CD4-positive, alpha-beta memory T cell (primary cell): ENCODE data around the gene UBASH3A. TPM values are rescaled to one million over a fixed set of nuclear protein-coding genes. Genes with fewer than 3 reads are reported as not detected.

Source experiments
- CTCF ChIA-PET: fragments of 350-600 bp; sonication (Branson Sonifier 250); formaldehyde crosslinking; loops from one replicate; lab custom pipeline; 2021; ENCODE audit warnings: inconsistent platforms; ENCODE audit not compliant: partially characterized antibody; lab: Charles Lee
- POLR2A ChIA-PET: fragments of 350-600 bp; sonication (Branson Sonifier 250); formaldehyde crosslinking; loops from one replicate; lab custom pipeline; 2021; ENCODE audit not compliant: partially characterized antibody; lab: Charles Lee
- DNase-seq, 5 donors: peaks; one replicate each; pipeline versions ENCODE4 v3.0.0 to v3.0.0-alpha.2; 2020 to 2022; ENCODE audit warnings: mixed read lengths in 1 of 5
- H3K27ac ChIP-seq: one replicate; pipeline ENCODE4 v1.7.0; 2013; ENCODE audit warnings: low read depth, low read length
- H3K27me3 ChIP-seq: 2 replicates; pipeline ENCODE4 v1.7.0; 2013; ENCODE audit warnings: mild to moderate bottlenecking, low read length, moderate library complexity; ENCODE audit not compliant: insufficient read depth
- H3K36me3 ChIP-seq: 2 replicates; pipeline ENCODE4 v1.7.0; 2013; ENCODE audit warnings: mild to moderate bottlenecking, low read length, moderate library complexity; ENCODE audit not compliant: insufficient read depth
- H3K4me1 ChIP-seq: 2 replicates; pipeline ENCODE4 v1.7.0; 2013; ENCODE audit warnings: mild to moderate bottlenecking, low read length, moderate library complexity; ENCODE audit not compliant: insufficient read depth
- H3K4me3 ChIP-seq, 2 donors: one replicate each; pipeline ENCODE4 v1.7.0; 2013; ENCODE audit warnings: low read length in 2 of 2, mild to moderate bottlenecking in 1 of 2
- H3K9me3 ChIP-seq, 2 donors: one replicate each; pipeline ENCODE4 v1.7.0; 2013; ENCODE audit warnings: low read length in 2 of 2, control low read depth in 1 of 2; ENCODE audit not compliant: control insufficient read depth in 1 of 2
- H3K27ac Mint-ChIP-seq, 7 donors: one replicate each; pipeline ENCODE4 v1.8.0; 2020 to 2021; ENCODE audit warnings: mixed read lengths in 7 of 7, mild to moderate bottlenecking in 6 of 7, inconsistent platforms in 3 of 7, moderate library complexity in 3 of 7
- H3K27me3 Mint-ChIP-seq, 2 donors: one replicate each; pipeline ENCODE4 v1.8.0; 2020 to 2021; ENCODE audit warnings: mixed read lengths in 2 of 2
- H3K36me3 Mint-ChIP-seq, 2 donors: one replicate each; pipeline ENCODE4 v1.8.0; 2020 to 2021; ENCODE audit warnings: mixed read lengths in 2 of 2, inconsistent platforms in 1 of 2, mild to moderate bottlenecking in 1 of 2
- H3K4me1 Mint-ChIP-seq, 4 donors: one replicate each; pipeline ENCODE4 v1.8.0; 2020 to 2021; ENCODE audit warnings: mixed read lengths in 4 of 4, mild to moderate bottlenecking in 1 of 4
- H3K4me3 Mint-ChIP-seq, 8 donors: one replicate each; pipeline ENCODE4 v1.8.0; 2020 to 2021; ENCODE audit warnings: mixed read lengths in 8 of 8, mild to moderate bottlenecking in 7 of 8, moderate library complexity in 6 of 8, inconsistent platforms in 3 of 8
- H3K9me3 Mint-ChIP-seq, 8 donors: one replicate each; pipeline ENCODE4 v1.8.0; 2020 to 2021; ENCODE audit warnings: mixed read lengths in 8 of 8, mild to moderate bottlenecking in 5 of 8, inconsistent platforms in 3 of 8, moderate library complexity in 1 of 8
- intact Hi-C: fragments of 100-400 bp; cut with micrococcal nuclease; formaldehyde crosslinking; loops from one replicate; pipeline ENCODE4 v1.15.1; 2023
- polyA plus RNA-seq, 2 donors: library from polyadenylated mRNA; unstranded; fragments of 300-500 nt; fragmentation: Illumina TruSeq; gene quantifications; one replicate each; pipeline ENCODE4 v1.2.3, GENCODE V29; 2021
- total RNA-seq, 2 experiments: library from RNA; stranded (reverse); gene quantifications; one replicate each; pipeline ENCODE4 v1.2.3, GENCODE V29; 2021

UBASH3A gene
- total and polyA plus RNA-seq, 4 experiments from 2014 or later = 43.1 to 93.6 (median 68.7) TPM

DNA sequence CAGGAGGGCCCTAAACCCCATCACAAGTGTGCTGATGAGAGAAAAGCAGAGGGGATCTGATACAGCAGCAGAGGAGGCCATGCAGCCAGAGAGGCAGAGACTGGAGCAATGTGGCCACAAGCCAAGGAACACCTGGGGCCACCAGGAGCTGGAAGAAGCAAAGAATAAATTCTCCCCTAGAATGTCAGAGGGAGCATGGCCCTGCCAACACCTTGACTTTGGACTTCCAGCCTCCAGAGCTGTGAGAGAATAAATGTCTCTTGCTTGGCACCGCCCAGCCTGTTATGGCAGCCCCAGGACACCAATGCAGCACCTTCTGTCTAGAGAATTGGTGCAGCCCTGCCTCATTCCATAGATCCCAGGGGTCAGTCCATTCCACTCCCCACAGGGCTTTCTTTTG is 25.3 kb downstream of the UBASH3A start:
- POLR2A ChIA-PET = interaction anchor here (23.2 kb wide), 1 partner anchor 22 kb away, joined by 604 read pairs; the partner anchor contains the start of gene UBASH3A
- H3K4me1 Mint-ChIP-seq = peaks cover 32 to 60% (median 47%) of the 10 kb centered on the region in 4 donors
- peaks cover 75% of the 10 kb centered on the region in 2 donors for H3K36me3 Mint-ChIP-seq
- peaks cover 82% of the 10 kb centered on the region for H3K36me3 ChIP-seq
- no peaks in the 10 kb centered on the region for H3K27me3 Mint-ChIP-seq
- peak overlapping the region in 4 of 7 donors; percentile 31 to 53 (median 40) for H3K27ac Mint-ChIP-seq
- no peak overlapping the region for H3K27ac ChIP-seq
- H3K9me3 ChIP-seq = no peaks in the 10 kb centered on the region
- H3K4me3 Mint-ChIP-seq = peak overlapping the region in 1 of 8 donors; percentile 6
- no peak for DNase-seq
- intact Hi-C loops = loop anchor here (5.0 kb wide), 1 partner anchor 37 kb away; no protein-coding TSS in a partner anchor
- peaks cover 49% of the 10 kb centered on the region for H3K4me1 ChIP-seq
- H3K4me3 ChIP-seq = no peak overlapping the region
- no peaks in the 10 kb centered on the region for H3K9me3 Mint-ChIP-seq
- CTCF ChIA-PET = interaction anchor here (0.9 to 2.7 kb wide), 3 partner anchors 13 to 170 kb away, joined by 3 to 13 read pairs (median 3); no protein-coding TSS in a partner anchor
- no peaks in the 10 kb centered on the region for H3K27me3 ChIP-seq

DNA sequence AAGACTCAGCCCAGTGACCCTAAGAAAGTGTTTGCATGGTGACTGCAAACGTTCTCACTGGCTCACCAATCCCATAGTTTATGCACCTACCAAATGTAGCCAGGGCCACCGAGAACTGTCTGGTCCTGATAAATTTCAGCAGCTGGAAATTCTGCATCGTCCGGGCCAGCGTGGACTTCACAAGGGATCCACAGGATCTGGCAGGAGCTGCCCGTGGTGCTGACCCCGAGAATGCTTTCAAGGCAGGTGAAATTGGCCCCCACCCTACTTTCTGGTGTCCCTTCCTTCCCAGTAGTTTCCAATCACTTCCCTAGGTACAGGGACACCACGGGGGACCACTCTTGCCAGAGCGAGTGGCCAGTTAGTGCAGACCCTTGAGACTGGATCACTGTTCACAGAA is 26.2 kb downstream of the UBASH3A start:
- Histone ChIP-seq H3K36me3 (peaks cover 85% of the 10 kb centered on the region), H3K9me3 (no peaks in the 10 kb centered on the region), H3K4me3 (no peak overlapping the region), H3K27me3 (no peaks in the 10 kb centered on the region), H3K4me1 (peaks cover 45% of the 10 kb centered on the region), H3K27ac (no peak overlapping the region)
- POLR2A ChIA-PET = interaction anchor here (23.2 kb wide), 1 partner anchor 23 kb away, joined by 604 read pairs; the partner anchor contains the start of gene UBASH3A
- DNase-seq = no peak
- no peaks in the 10 kb centered on the region for H3K27me3 Mint-ChIP-seq
- CTCF ChIA-PET = interaction anchor here (1.9 to 2.7 kb wide), 2 partner anchors 48 to 92 kb away, joined by 5 to 13 read pairs; no protein-coding TSS in a partner anchor
- peaks cover 27 to 60% (median 46%) of the 10 kb centered on the region in 4 donors for H3K4me1 Mint-ChIP-seq
- H3K9me3 Mint-ChIP-seq = no peaks in the 10 kb centered on the region
- H3K4me3 Mint-ChIP-seq = no peak overlapping the region
- peaks cover 78 to 83% of the 10 kb centered on the region in 2 donors for H3K36me3 Mint-ChIP-seq
- intact Hi-C loops = loop anchor here (5.0 kb wide), 1 partner anchor 38 kb away; no protein-coding TSS in a partner anchor
- H3K27ac Mint-ChIP-seq = peak overlapping the region in 1 of 7 donors; percentile 19

DNA sequence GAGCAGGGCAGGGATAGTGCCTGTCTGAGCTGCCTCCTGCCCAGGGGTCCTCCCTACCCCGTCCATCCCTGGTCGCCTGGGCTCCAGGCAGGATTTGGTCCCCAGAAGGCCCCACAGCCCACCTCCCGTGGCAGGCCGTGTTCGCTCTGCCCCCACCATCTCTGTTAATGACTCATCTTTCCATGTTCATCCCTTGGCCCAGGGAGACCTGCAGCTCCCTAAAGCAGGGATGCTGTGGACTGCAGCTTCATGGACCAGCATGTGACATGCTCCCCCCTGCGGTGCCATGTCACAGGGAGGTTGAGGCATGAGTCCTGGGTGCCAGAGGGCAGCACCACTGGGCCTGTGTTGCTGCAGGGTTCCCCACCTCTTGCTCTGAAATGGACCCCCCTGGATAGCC is 26.8 kb downstream of the UBASH3A start:
- POLR2A ChIA-PET = interaction anchor here (23.2 kb wide), 1 partner anchor 24 kb away, joined by 604 read pairs; the partner anchor contains the start of gene UBASH3A
- Mint-ChIP-seq H3K4me3 (no peak overlapping the region), H3K27me3 (no peaks in the 10 kb centered on the region), H3K4me1 (peaks cover 20 to 59% (median 43%) of the 10 kb centered on the region in 4 donors), H3K27ac (peak overlapping the region in 1 of 7 donors; percentile 57), H3K9me3 (no peaks in the 10 kb centered on the region), H3K36me3 (peaks cover 80 to 85% of the 10 kb centered on the region in 2 donors)
- CTCF ChIA-PET = interaction anchor here (1.9 to 2.7 kb wide), 2 partner anchors 48 to 92 kb away, joined by 5 to 13 read pairs; no protein-coding TSS in a partner anchor
- intact Hi-C loops = no loop called here
- no peak overlapping the region for H3K27ac ChIP-seq
- DNase-seq = no peak
- no peaks in the 10 kb centered on the region for H3K9me3 ChIP-seq
- peaks cover 92% of the 10 kb centered on the region for H3K36me3 ChIP-seq
- no peak overlapping the region for H3K4me3 ChIP-seq
- no peaks in the 10 kb centered on the region for H3K27me3 ChIP-seq
- H3K4me1 ChIP-seq = peaks cover 43% of the 10 kb centered on the region

DNA sequence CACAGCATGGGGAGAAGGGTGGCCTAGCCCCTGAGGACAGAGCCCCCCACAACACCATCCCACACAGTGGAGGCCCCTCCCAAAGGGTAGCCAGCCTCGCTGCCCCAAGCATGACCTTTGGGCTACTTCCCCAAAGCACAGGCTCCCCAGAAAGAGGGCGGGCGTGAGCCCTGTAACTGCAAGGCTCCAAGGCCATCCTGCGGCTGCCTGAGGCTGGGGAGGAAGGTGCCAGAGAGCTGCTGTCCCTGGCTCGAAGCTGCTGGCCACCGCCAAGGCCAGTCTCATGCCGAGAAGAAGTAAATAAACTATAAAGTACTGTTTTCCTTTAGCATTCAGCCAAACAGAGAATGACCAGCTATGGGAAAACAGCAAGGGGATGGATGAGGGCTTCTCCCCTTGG is 27.5 kb downstream of the UBASH3A start:
- no peak overlapping the region for H3K4me3 ChIP-seq
- H3K36me3 Mint-ChIP-seq = peaks cover 81 to 88% of the 10 kb centered on the region in 2 donors
- CTCF ChIA-PET = interaction anchor here (1.9 kb wide), 1 partner anchor 49 kb away, joined by 5 read pairs; no protein-coding TSS in a partner anchor
- peak overlapping the region in 1 of 7 donors; percentile 51 for H3K27ac Mint-ChIP-seq
- H3K36me3 ChIP-seq = peaks cover 96% of the 10 kb centered on the region
- H3K9me3 ChIP-seq = no peaks in the 10 kb centered on the region
- intact Hi-C loops = no loop called here
- POLR2A ChIA-PET = interaction anchor here (1.2 to 23.2 kb wide), 3 partner anchors 8 to 25 kb away, joined by 3 to 604 read pairs (median 6); partner anchors contain the start of gene UBASH3A
- H3K27me3 ChIP-seq = no peaks in the 10 kb centered on the region
- DNase-seq = no peak
- H3K4me1 Mint-ChIP-seq = peaks cover 16 to 52% (median 39%) of the 10 kb centered on the region in 4 donors
- no peak overlapping the region for H3K27ac ChIP-seq
- H3K4me3 Mint-ChIP-seq = no peak overlapping the region
- H3K27me3 Mint-ChIP-seq = no peaks in the 10 kb centered on the region
- H3K4me1 ChIP-seq = peaks cover 36% of the 10 kb centered on the region
- H3K9me3 Mint-ChIP-seq = no peaks in the 10 kb centered on the region

DNA sequence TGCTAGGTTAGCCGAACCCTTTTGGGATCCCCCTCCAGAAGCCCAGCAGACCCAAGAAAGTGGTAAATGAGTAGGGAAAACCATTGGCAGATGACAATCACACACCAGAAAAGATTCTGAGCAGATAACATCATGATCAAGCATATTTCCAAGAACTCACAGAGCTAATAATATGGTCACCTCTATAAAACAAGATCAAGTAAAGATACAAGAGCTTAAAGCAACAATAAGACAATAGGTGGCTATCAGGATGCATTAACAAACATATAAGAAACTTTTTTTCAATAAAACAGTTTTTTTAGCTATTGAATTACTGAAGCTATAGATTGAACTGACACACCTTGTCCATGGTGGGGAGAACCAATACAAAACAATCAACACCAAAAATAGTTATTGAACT is 29.0 kb downstream of the UBASH3A start:
- H3K27me3 ChIP-seq = no peaks in the 10 kb centered on the region
- intact Hi-C loops = no loop called here
- CTCF ChIA-PET = interaction anchor here (0.9 kb wide), 1 partner anchor 51 kb away, joined by 3 read pairs; no protein-coding TSS in a partner anchor

DNA sequence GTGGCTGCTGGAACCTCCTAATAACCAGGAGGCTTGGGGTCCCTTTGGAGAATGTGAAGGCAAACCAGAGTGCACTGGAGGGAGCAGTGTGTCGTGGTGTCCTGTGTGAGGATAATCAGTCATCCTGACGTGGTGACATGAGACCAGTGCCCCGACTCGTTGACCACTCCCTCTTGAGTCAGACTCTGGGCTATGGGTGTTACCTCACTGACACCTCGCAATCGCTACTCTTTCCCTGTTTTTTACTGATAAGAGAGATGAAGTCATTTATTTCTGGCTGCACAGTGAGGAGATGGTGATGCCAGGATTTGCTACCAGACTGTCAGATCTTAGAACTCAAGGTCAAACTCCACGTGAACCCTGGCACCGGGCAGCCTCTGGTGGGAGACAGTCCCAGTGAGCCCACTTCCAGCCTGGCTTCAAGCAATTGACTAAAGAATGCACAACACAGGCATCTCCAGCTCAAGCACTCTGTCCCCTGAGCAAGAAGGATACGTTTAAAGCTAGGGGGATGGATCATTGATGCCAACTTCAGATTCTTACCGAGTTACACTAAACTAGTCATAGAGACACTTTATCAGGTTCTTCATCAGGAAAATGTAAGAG is 30.3 kb downstream of the UBASH3A start:
- CTCF ChIA-PET = no interaction called here
- no peak for DNase-seq
- POLR2A ChIA-PET = interaction anchor here (1.3 to 23.2 kb wide), 3 partner anchors 11 to 27 kb away, joined by 4 to 604 read pairs (median 6); partner anchors contain the start of gene UBASH3A

More for the DNA sequence above, 29.0 kb downstream of the UBASH3A start:
- H3K4me1 ChIP-seq = peaks cover 28% of the 10 kb centered on the region
- no peak overlapping the region for H3K4me3 Mint-ChIP-seq
- H3K9me3 ChIP-seq = no peaks in the 10 kb centered on the region
- POLR2A ChIA-PET = interaction anchor here (0.8 to 23.2 kb wide), 4 partner anchors 8 to 26 kb away, joined by 3 to 604 read pairs (median 5); partner anchors contain the start of gene UBASH3A
- no peak overlapping the region for H3K4me3 ChIP-seq
- no peaks in the 10 kb centered on the region for H3K27me3 Mint-ChIP-seq
- H3K27ac ChIP-seq = no peak overlapping the region
- peaks cover 81 to 86% of the 10 kb centered on the region in 2 donors for H3K36me3 Mint-ChIP-seq
- no peak for DNase-seq
- peaks cover 96% of the 10 kb centered on the region for H3K36me3 ChIP-seq
- H3K27ac Mint-ChIP-seq = peak overlapping the region in 1 of 7 donors; percentile 30
- peaks cover 3 to 43% (median 31%) of the 10 kb centered on the region in 4 donors for H3K4me1 Mint-ChIP-seq
- no peaks in the 10 kb centered on the region for H3K9me3 Mint-ChIP-seq

More for the DNA sequence above, 30.3 kb downstream of the UBASH3A start:
- Mint-ChIP-seq H3K4me3 (no peak overlapping the region), H3K27me3 (no peaks in the 10 kb centered on the region), H3K4me1 (peaks cover 8 to 48% (median 37%) of the 10 kb centered on the region in 4 donors), H3K9me3 (no peaks in the 10 kb centered on the region), H3K36me3 (peaks cover 85 to 87% of the 10 kb centered on the region in 2 donors), H3K27ac (peak overlapping the region in 6 of 7 donors; percentile 32 to 80 (median 60))
- Histone ChIP-seq H3K27me3 (no peaks in the 10 kb centered on the region), H3K36me3 (peaks cover 95% of the 10 kb centered on the region), H3K27ac (no peak overlapping the region), H3K4me3 (no peak overlapping the region), H3K4me1 (peaks cover 30% of the 10 kb centered on the region), H3K9me3 (no peaks in the 10 kb centered on the region)
- intact Hi-C loops = no loop called here
